ENCODE results near the gene HSFX1.
"Not testable (repeated sequence)": the region's sequence is repeated elsewhere in the genome, so short reads cannot be mapped to it uniquely, and the experiment has no call there.

Gene HSFX1

GRCh38 chrX:149757206-149758067 lies 16.4 kb upstream of the HSFX1 start:
- no peak overlapping the region for H2BK5ac ChIP-seq (ENCODE audit: low read length)
- H3K4me3 ChIP-seq (ENCODE audit: low read length in 2 of 2) = no peak overlapping the region
- no CpG with 5 or more reads among the region's 8 CpGs for WGBS, 2 donors (ENCODE audit: extremely low coverage in 2 of 2, insufficient read length in 2 of 2, insufficient replicate concordance in 1 of 2)
- H2BK15ac ChIP-seq (ENCODE audit: low read length) = no peak overlapping the region
- no peak overlapping the region for H4K8ac ChIP-seq (ENCODE audit: low read depth, low read length)
- peaks cover 0 to 5% (median 0%) of the 10 kb centered on the region in 3 experiments for H3K27me3 ChIP-seq (ENCODE audit: control insufficient read depth in 3 of 3, insufficient read depth in 3 of 3, low read depth in 1 of 3, low read length in 3 of 3)
- no peak for DNase-seq (ENCODE audit: low spot score)
- H3K9ac ChIP-seq (ENCODE audit: low read depth, low read length, poor library complexity) = no peak overlapping the region
- no peak overlapping the region for H3K27ac ChIP-seq (replicated peaks; ENCODE audit: low read length)
- H3K4me1 ChIP-seq (ENCODE audit: control insufficient read depth in 2 of 2, insufficient read depth in 1 of 2, low read depth in 1 of 2, low read length in 2 of 2) = no peaks in the 10 kb centered on the region
- no peak overlapping the region for H2AK5ac ChIP-seq (ENCODE audit: low read depth, low read length)
- H2BK120ac ChIP-seq (ENCODE audit: low read depth, low read length) = no peak overlapping the region
- no peaks in the 10 kb centered on the region for H3K79me1 ChIP-seq (ENCODE audit: low read depth, low read length)
- H3K4me2 ChIP-seq (ENCODE audit: insufficient read depth, low read length, poor library complexity, severe bottlenecking) = no peak overlapping the region
- no peaks in the 10 kb centered on the region for H3K9me3 ChIP-seq (replicated peaks in 1 of 2; ENCODE audit: control insufficient read depth in 2 of 2, insufficient read depth in 1 of 2, low read depth in 1 of 2, low read length in 2 of 2)
- H3K4ac ChIP-seq (ENCODE audit: low read length) = peak overlapping the region; percentile 11
- no peak overlapping the region for H2BK12ac ChIP-seq (ENCODE audit: low read length)
- no peak overlapping the region for H3K18ac ChIP-seq (ENCODE audit: low read length)
- no peak overlapping the region for H4K91ac ChIP-seq (ENCODE audit: low read depth, low read length, poor library complexity)
- no peaks in the 10 kb centered on the region for H3K36me3 ChIP-seq (replicated peaks in 1 of 2; ENCODE audit: control insufficient read depth in 2 of 2, insufficient read depth in 2 of 2, low read length in 2 of 2)
- no peak overlapping the region for H3K23ac ChIP-seq (ENCODE audit: low read depth, low read length, poor library complexity)
- no peak overlapping the region for H3K14ac ChIP-seq (ENCODE audit: low read length)
- no peak overlapping the region for H2AFZ ChIP-seq (ENCODE audit: low read length)

DNA sequence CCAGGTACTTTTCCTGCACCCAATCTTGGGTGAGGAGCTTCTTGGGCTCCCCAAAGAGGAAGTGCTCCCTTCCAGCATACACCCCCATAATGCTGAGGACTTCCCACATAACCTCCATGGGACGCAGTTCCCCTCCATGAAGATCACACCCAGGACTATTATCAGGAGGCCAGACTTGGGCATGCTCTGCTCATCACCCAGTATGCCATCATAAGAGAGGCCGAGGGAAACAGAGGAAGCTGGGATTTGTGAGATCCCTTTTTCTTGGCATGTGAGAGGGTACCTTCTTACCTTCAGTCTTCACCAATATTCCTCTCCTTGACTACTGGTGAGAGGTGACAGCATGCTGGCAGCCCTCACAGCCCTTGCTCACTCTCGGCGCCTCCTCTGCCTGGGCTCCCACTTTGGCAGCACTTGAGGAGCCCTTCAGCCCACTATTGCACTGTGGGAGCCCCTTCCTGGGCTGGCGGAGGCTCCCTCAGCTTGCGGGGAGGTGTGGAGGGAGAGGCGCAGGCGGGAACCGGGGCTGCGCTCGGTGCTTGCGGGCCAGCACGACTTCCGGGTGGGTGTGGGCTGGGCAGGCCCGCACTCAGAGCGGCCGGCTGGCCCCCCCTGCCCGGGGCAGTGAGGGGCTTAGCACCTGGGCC lies 15.7 kb upstream of the HSFX1 start:
- Histone ChIP-seq H3K4me1 (ENCODE audit: control insufficient read depth in 2 of 2, insufficient read depth in 1 of 2, low read depth in 1 of 2, low read length in 2 of 2) (no peaks in the 10 kb centered on the region), H3K27me3 (ENCODE audit: control insufficient read depth in 3 of 3, insufficient read depth in 3 of 3, low read depth in 1 of 3, low read length in 3 of 3) (peaks cover 0 to 5% (median 0%) of the 10 kb centered on the region in 3 experiments)
- WGBS, 2 donors (ENCODE audit: extremely low coverage in 2 of 2, insufficient read length in 2 of 2, insufficient replicate concordance in 1 of 2) = no CpG with 5 or more reads among the region's 18 CpGs

DNA sequence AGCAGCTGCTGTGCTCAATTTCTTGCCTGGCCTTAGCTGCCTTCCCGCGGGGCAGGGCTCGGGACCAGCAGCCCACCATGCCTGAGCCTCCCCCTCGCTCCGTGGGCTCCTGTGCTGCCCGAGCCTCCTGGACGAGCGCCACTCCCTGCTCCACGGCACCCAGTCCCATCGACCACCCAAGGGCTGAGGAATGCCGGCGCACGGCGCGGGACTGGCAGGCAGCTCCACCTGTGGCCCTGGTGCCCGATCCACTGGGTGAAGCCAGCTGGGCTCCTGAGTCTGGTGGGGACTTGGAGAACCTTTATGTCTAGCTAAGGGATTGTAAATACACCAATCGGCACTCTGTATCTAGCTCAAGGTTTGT lies 15.2 kb upstream of the HSFX1 start:
- not testable (repeated sequence) for H4K91ac ChIP-seq (ENCODE audit: low read depth, low read length, poor library complexity); H3K4me1 ChIP-seq (ENCODE audit: control insufficient read depth in 2 of 2, insufficient read depth in 1 of 2, low read depth in 1 of 2, low read length in 2 of 2); H3K4me3 ChIP-seq (ENCODE audit: low read length in 2 of 2); H3K14ac ChIP-seq (ENCODE audit: low read length); H3K23ac ChIP-seq (ENCODE audit: low read depth, low read length, poor library complexity); DNase-seq (ENCODE audit: low spot score); H2AK5ac ChIP-seq (ENCODE audit: low read depth, low read length); H3K9me3 ChIP-seq (replicated peaks in 1 of 2; ENCODE audit: control insufficient read depth in 2 of 2, insufficient read depth in 1 of 2, low read depth in 1 of 2, low read length in 2 of 2); H3K27me3 ChIP-seq (ENCODE audit: control insufficient read depth in 3 of 3, insufficient read depth in 3 of 3, low read depth in 1 of 3, low read length in 3 of 3); H3K18ac ChIP-seq (ENCODE audit: low read length); H2BK15ac ChIP-seq (ENCODE audit: low read length); H4K8ac ChIP-seq (ENCODE audit: low read depth, low read length); H3K36me3 ChIP-seq (replicated peaks in 1 of 2; ENCODE audit: control insufficient read depth in 2 of 2, insufficient read depth in 2 of 2, low read length in 2 of 2); H2BK12ac ChIP-seq (ENCODE audit: low read length); H2AFZ ChIP-seq (ENCODE audit: low read length); H3K79me1 ChIP-seq (ENCODE audit: low read depth, low read length); H2BK5ac ChIP-seq (ENCODE audit: low read length); H2BK120ac ChIP-seq (ENCODE audit: low read depth, low read length); H3K27ac ChIP-seq (replicated peaks; ENCODE audit: low read length); H3K4me2 ChIP-seq (ENCODE audit: insufficient read depth, low read length, poor library complexity, severe bottlenecking); H3K4ac ChIP-seq (ENCODE audit: low read length); H3K9ac ChIP-seq (ENCODE audit: low read depth, low read length, poor library complexity)
- no CpG with 5 or more reads among the region's 17 CpGs for WGBS, 2 donors (ENCODE audit: extremely low coverage in 2 of 2, insufficient read length in 2 of 2, insufficient replicate concordance in 1 of 2)

More for the DNA sequence above, 15.7 kb upstream of the HSFX1 start:
- Histone ChIP-seq H3K23ac (ENCODE audit: low read depth, low read length, poor library complexity) (no peak overlapping the region), H3K4ac (ENCODE audit: low read length) (no peak overlapping the region), H3K18ac (ENCODE audit: low read length) (no peak overlapping the region), H3K4me3 (ENCODE audit: low read length in 2 of 2) (no peak overlapping the region), H3K36me3 (replicated peaks in 1 of 2; ENCODE audit: control insufficient read depth in 2 of 2, insufficient read depth in 2 of 2, low read length in 2 of 2) (no peaks in the 10 kb centered on the region), H2AFZ (ENCODE audit: low read length) (no peak overlapping the region), H2BK120ac (ENCODE audit: low read depth, low read length) (no peak overlapping the region), H2BK15ac (ENCODE audit: low read length) (no peak overlapping the region), H3K9me3 (replicated peaks in 1 of 2; ENCODE audit: control insufficient read depth in 2 of 2, insufficient read depth in 1 of 2, low read depth in 1 of 2, low read length in 2 of 2) (no peaks in the 10 kb centered on the region), H4K8ac (ENCODE audit: low read depth, low read length) (no peak overlapping the region), H2BK12ac (ENCODE audit: low read length) (no peak overlapping the region), H3K79me1 (ENCODE audit: low read depth, low read length) (no peaks in the 10 kb centered on the region), H2BK5ac (ENCODE audit: low read length) (no peak overlapping the region), H3K4me2 (ENCODE audit: insufficient read depth, low read length, poor library complexity, severe bottlenecking) (no peak overlapping the region), H4K91ac (ENCODE audit: low read depth, low read length, poor library complexity) (no peak overlapping the region), H2AK5ac (ENCODE audit: low read depth, low read length) (no peak overlapping the region), H3K9ac (ENCODE audit: low read depth, low read length, poor library complexity) (no peak overlapping the region), H3K14ac (ENCODE audit: low read length) (no peak overlapping the region), H3K27ac (replicated peaks; ENCODE audit: low read length) (no peak overlapping the region)
- no peak for DNase-seq (ENCODE audit: low spot score)

GRCh38 chrX:149759824-149760223 lies 14.0 kb upstream of the HSFX1 start:
- no peak overlapping the region for H3K27ac ChIP-seq (replicated peaks; ENCODE audit: low read length)
- no peak overlapping the region for H2AK5ac ChIP-seq (ENCODE audit: low read depth, low read length)
- no peak overlapping the region for H3K14ac ChIP-seq (ENCODE audit: low read length)
- H2BK15ac ChIP-seq (ENCODE audit: low read length) = no peak overlapping the region
- H3K36me3 ChIP-seq (replicated peaks in 1 of 2; ENCODE audit: control insufficient read depth in 2 of 2, insufficient read depth in 2 of 2, low read length in 2 of 2) = no peaks in the 10 kb centered on the region
- no peak overlapping the region for H3K9ac ChIP-seq (ENCODE audit: low read depth, low read length, poor library complexity)
- no peak for DNase-seq (ENCODE audit: low spot score)
- no peaks in the 10 kb centered on the region for H3K4me1 ChIP-seq (ENCODE audit: control insufficient read depth in 2 of 2, insufficient read depth in 1 of 2, low read depth in 1 of 2, low read length in 2 of 2)
- H3K4me2 ChIP-seq (ENCODE audit: insufficient read depth, low read length, poor library complexity, severe bottlenecking) = no peak overlapping the region
- no peak overlapping the region for H2AFZ ChIP-seq (ENCODE audit: low read length)
- no peak overlapping the region for H2BK12ac ChIP-seq (ENCODE audit: low read length)
- H3K4me3 ChIP-seq (ENCODE audit: low read length in 2 of 2) = no peak overlapping the region
- H2BK120ac ChIP-seq (ENCODE audit: low read depth, low read length) = no peak overlapping the region
- no peak overlapping the region for H4K91ac ChIP-seq (ENCODE audit: low read depth, low read length, poor library complexity)
- no CpG with 5 or more reads among the region's 7 CpGs for WGBS, 2 donors (ENCODE audit: extremely low coverage in 2 of 2, insufficient read length in 2 of 2, insufficient replicate concordance in 1 of 2)
- H4K8ac ChIP-seq (ENCODE audit: low read depth, low read length) = no peak overlapping the region
- no peaks in the 10 kb centered on the region for H3K79me1 ChIP-seq (ENCODE audit: low read depth, low read length)
- peaks cover 0 to 5% (median 0%) of the 10 kb centered on the region in 3 experiments for H3K27me3 ChIP-seq (ENCODE audit: control insufficient read depth in 3 of 3, insufficient read depth in 3 of 3, low read depth in 1 of 3, low read length in 3 of 3)
- no peaks in the 10 kb centered on the region for H3K9me3 ChIP-seq (replicated peaks in 1 of 2; ENCODE audit: control insufficient read depth in 2 of 2, insufficient read depth in 1 of 2, low read depth in 1 of 2, low read length in 2 of 2)
- no peak overlapping the region for H3K23ac ChIP-seq (ENCODE audit: low read depth, low read length, poor library complexity)
- H3K4ac ChIP-seq (ENCODE audit: low read length) = no peak overlapping the region
- H2BK5ac ChIP-seq (ENCODE audit: low read length) = no peak overlapping the region
- no peak overlapping the region for H3K18ac ChIP-seq (ENCODE audit: low read length)

Measured in neuronal stem cell (in vitro differentiated cells).